ENCODE measurements around the gene DOCK8.
"Not testable (repeated sequence)": the region's sequence is repeated elsewhere in the genome, so short reads cannot be mapped to it uniquely, and the experiment has no call there.

DOCK8 gene

GRCh38 chr9:227860-228259 is 13.2 kb downstream of the DOCK8 start:
- no peak for DNase-seq

- DNase-seq, result no peak
These were observed 14.4 kb downstream of the DOCK8 start for GRCh38 chr9:228929-229695.

DNA sequence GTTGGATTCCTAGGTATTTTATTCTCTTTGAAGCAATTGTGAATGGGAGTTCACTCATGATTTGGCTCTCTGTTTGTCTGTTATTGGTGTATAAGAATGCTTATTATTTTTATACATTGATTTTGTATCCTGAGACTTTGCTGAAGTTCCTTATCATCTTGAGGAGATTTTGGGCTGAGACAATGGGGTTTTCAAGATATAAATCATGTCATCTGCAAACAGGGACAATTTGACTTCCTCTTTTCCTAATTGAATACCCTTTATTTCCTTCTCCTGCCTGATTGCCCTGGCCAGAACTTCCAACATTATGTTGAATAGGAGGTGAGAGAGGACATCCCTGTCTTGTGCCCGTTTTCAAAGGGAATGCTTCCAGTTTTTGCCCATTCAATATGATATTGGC is 17.0 kb downstream of the DOCK8 start:
- DNase-seq, result not testable (repeated sequence)

DNA sequence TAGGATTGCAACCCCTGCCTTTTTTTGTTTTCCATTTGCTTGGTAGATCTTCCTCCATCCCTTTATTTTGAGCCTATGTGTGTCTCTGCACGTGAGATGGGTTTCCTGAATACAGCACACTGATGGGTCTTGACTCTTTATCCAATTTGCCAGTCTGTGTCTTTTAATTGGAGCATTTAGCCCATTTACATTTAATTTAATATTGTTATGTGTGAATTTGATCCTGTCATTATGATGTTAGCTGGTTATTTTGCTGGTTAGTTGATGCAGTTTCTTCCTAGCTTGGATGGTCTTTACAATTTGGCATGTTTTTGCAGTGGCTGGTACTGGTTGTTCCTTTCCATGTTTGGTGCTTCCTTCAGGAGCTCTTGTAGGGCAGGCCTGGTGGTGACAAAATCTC is 19.0 kb downstream of the DOCK8 start:
- not testable (repeated sequence) for DNase-seq

DNA sequence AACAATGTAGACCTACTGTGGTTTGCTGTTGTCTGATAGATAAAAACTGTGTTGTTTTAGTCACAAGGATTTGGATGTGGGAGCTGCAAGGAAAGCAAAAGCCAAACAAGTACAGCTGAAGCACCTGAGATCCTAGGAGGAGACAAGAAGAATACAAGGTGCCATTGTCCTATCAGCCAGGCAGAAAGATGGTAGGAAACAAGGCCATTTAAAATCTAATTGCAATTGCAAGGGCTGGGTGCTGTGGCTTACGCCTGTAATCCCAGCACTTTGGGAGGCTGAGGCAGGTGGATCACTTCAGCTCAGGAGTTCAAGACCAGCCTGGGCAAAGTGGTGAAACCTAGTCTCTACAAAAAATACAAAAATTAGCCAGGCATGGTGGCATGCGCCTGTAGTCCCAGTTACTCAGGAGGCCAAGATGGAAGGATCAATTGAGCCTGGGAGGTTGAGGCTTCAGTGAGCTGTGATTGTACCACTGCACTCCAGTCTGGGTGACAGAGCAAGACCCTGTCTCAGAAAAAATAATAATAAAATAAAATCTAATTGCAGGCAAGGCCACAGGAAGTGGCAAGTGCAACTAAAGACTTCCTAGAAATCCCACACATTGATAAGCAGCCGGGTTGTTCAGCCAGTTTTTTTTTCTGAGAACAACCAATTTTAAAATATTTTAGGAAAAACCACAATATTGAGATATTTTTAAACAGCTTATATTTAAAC is 22.6 kb downstream of the DOCK8 start:
- DNase-seq, result no peak

DNA sequence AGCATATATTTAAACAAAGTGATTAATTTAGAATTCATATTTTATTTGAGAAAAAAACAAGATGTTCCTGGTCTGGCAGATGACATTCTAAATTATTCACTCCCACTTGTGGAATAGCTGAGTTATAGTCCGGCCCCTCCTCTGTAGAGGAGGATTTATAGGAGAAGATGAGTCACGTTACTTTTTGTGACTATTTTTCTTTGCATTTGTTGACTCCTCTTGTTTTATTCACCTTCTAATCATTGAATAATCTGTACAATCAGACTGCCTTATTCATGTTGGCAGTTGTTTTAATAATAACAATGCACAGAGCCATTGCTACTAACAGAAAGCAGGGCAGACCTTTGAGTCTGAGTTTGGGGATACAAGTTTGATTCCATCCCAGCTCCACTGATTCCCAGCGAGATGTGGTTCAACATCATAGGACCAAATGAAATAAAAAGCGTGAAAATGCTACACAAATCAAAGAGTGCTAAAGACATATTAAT is 23.2 kb downstream of the DOCK8 start:
- no peak for DNase-seq

DNA sequence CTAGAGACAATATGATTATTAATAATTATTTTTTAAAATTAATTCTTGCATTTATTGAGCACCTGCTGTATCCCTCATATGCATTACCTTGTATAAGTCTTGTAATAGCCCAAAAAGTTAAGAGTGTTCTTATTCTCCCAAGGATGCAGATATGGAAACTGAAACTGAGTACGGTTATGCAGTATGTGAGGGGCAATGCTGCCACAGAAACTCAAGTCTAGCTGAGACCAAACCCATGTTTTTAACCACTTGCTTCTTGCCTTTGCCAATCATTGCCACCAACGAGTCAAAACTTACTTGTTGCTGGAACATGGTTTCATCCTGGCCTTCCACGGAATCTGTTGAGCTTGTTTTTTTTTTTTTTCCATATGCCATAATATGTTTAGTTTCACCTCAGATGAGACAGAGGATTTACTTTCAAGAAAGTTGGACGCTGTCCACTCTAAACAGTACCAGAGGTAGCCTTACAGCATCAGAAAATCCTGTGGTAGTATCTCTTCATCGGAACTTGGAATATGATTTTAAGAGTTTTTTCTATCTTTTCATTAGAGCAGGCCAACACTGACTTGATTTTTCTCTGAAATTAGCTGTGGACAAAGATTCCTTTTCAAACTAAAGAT is 27.9 kb downstream of the DOCK8 start:
- DNase-seq, result no peak

GRCh38 chr9:248278-248961 is 33.8 kb downstream of the DOCK8 start:
- DNase-seq, result no peak

DNA sequence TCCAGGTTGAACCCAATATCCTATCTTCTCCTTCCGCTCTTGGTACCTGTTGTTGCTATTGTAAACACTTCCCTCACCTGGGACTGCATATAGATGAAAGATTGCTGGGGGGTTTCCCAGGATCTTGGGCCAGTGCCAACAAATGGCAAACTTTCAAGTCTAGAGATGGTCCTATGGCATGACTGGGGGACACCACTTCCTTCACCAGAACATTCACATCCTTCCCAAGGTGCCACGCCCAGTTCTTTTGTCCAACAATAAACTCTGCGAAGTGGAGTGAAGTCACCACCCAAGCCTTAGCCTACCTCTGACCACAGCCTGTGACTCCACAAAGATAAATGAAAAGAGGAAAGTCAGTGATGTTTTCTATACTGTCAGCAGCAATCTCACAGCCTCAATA is 34.4 kb downstream of the DOCK8 start:
- DNase-seq, result peak; percentile 57

GRCh38 chr9:250039-250438 is 35.4 kb downstream of the DOCK8 start:
- no peak for DNase-seq

GRCh38 chr9:250625-251024 is 36.0 kb downstream of the DOCK8 start:
- no peak for DNase-seq

DNA sequence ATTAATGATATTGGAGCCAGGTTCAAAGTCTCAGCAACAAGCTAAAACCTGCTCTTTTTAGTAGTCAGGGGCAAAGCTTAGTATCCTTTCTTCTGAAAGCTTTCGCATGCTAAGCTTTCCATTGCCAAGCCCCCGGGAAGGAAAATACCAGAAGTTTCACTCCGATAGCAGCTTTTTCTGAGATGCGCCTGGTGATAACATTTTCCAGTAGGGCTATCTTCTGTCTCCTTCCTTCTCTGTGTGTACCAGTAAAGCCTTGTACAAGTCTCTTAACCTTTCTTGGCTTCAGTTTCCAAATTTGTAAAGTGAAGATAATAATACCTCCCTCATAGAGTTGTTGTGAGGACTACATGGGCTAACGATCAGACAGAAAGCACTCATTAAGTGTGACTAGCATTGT is 36.7 kb downstream of the DOCK8 start:
- DNase-seq, result no peak

- no peak for DNase-seq
These were observed 38.9 kb downstream of the DOCK8 start for GRCh38 chr9:253539-253938.

GRCh38 chr9:254516-254915 is 39.9 kb downstream of the DOCK8 start:
- DNase-seq, result no peak

DNA sequence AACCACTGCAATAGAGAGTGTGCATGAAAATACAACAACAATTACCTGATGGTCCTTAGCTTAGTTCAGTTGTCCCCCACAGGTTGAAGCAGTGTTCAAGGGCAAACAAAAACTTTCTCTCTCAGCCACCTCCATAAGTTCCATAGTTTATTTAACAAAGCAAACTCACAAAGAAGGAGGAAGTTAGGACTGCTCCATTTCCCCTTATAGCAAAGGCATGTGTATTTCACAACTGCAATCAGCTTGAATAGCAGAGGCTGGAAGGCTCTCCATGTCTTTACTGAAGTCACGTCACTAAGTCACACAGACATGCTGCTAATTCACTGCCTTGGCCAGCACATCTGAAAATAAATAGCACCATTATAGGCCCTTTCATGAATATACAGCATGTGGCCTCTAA is 43.3 kb downstream of the DOCK8 start:
- DNase-seq, result no peak

DNA sequence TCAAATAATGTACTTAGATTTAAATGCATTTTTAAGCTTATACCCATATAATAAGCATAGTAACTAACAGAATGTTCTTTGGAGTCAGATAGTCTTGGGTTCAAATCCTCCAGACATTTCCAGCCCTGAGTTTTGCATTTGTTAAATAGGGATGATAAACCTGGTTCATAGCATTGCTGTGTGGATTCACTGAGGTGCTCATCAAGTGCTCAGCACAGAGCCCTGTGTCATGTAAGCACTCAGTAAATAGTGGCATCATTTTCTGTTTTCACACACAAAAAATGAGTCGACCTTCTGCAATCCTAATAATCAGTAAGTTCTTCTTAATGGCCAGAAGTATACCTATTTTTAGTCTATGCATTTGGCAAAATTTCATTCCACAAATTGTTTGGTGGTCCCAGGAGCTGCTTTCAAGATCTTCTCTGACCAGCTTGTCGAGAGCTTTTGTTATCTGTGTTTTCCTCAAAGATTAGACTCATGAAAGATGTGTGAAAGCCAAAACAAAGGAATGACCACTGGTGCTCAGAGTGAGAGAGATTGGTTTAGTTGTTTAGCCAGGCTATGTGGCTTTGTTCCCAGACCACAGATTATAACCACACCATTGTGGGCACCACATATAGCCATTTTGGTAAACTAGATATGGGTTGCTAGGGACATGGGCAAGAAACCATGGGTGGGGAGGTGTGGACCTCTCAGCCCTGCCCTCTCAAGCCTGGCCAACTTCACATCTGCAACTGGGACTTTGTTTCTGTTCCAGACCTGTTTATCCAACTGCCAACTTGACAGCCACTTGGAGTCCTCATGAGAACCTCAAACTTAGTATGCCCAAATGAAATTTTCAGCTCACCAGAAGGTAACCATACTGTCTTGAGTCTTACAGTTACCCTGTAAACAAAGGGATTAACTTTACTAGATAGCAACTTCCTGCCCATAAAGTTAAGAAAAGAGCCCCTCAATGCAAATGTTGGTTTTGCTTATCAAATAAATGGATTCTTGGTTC is 45.0 kb downstream of the DOCK8 start:
- no peak for DNase-seq

GRCh38 chr9:264231-264630 is 49.6 kb downstream of the DOCK8 start:
- no peak for DNase-seq

DNA sequence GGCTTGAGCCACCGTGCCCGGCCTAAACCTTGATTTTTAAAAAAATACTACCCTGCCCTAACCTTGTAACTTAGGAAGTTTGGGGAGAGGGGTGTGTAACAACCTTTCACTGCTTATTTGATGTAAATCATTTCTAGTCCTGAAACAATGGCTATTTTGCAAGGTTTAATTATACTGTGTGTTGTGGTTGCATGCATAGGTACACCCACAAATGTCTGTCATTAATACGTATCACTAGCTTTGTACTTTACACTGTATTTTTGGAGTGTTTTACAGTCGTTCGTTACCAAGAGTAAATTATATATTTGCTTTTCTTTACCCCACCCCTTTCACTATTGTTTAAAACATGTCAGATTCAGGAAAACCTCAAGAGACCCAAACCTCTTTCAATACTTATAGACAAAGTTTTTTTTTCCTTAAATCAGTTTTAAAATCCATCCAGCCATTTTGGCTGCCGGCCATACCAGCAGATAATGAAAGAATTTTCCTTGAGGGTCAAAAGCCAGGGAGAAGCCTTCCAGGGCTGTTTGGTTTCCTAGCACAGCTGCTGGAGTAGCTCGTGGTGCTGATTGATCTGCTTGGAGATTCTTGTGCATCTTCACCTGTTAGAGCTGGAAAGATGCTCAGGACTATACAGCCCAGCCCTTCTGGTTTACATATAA is 50.7 kb downstream of the DOCK8 start:
- DNase-seq, result no peak

- no peak for DNase-seq
These were observed 51.6 kb downstream of the DOCK8 start for GRCh38 chr9:266228-266627.

DNA sequence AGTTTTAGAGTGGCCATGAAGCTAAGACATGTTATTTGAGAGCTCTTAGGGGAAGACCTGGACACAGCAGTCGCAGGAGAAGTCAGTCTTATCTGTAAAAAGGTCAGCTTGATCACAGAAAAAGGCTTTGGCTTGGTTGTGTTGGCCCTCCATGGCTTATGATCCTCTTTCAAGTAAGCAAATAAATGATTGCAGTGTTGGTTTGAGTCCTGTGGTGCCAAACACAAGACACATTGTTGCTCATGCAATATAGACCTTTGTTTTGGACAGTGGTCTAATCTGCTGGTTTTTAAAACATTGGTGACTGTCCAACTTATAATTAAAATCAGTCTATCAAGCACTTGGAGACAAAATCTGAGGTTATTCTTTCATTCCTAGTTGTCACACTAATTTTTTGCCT is 54.0 kb downstream of the DOCK8 start:
- DNase-seq, result no peak

DNA sequence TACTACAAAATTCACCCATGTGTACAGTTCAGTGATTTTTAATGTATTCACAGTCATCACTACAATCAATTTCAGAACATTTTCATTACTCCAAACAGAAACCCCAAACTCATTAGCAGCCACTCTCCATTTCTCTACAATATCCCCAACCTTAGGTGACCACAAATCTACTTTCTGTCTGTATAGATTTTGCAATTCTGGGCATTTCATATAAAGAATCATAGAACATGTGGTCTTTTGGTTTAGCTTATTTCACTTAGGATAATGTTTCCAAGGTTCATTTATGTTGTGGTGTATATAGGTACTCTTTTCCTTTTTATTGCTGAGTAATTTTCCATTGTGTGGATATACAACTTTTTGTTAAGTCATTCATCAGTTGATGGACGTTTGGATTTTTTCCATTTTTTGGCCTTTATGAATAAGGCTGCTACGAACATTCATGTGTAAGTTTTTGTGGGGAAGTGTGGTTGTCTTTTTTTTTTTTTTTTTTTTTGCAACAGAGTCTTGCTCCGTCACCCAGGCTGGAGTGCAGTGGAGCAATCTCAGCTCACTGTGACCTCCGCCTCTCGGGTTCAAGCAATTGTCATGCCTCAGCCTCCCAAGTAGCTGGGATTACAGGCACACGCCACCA is 54.5 kb downstream of the DOCK8 start:
- DNase-seq, result no peak
